ENCODE results near the gene ZNF493. TPM values are rescaled to one million over a fixed set of nuclear protein-coding genes. Genes with fewer than 3 reads are reported as not detected.

ZNF493 gene
- total and polyA plus RNA-seq, 4 donors = 3.5 to 147 (median 15.2) TPM

- ATAC-seq (ENCODE audit: insufficient read depth, low FRiP score) (no peak), DNase-seq (peak in 2 of 3 donors; percentile 66 to 83)
- 48 to 72% methylated on average over 4 of the region's 4 CpGs for WGBS, 2 donors
- H3K9me3 ChIP-seq (ENCODE audit: control insufficient read depth in 4 of 4, insufficient read depth in 3 of 4, low read length in 3 of 4) = peaks cover 0 to 16% (median 1%) of the 10 kb centered on the region in 4 donors
- H3K4me1 ChIP-seq (ENCODE audit: control insufficient read depth in 5 of 5, insufficient read depth in 5 of 5, low read length in 5 of 5) = peaks cover 0 to 14% (median 0%) of the 10 kb centered on the region in 5 donors
- peak overlapping the region in 1 of 2 donors; percentile 76 for H3K9ac ChIP-seq (ENCODE audit: insufficient read depth in 1 of 2, low read length in 2 of 2)
- no peaks in the 10 kb centered on the region for H3K27me3 ChIP-seq (ENCODE audit: control insufficient read depth in 3 of 3, insufficient read depth in 3 of 3, low read length in 2 of 3)
- no peak for TF ChIP-seq CTCF (IDR thresholded peaks at IDR 0.05; ENCODE audit: control extremely low read depth, extremely low read depth)
- H3K4me3 ChIP-seq = no peak overlapping the region
- no peak overlapping the region for H3K27ac ChIP-seq (ENCODE audit: low read depth in 1 of 2, low read length in 1 of 2)
- H3K36me3 ChIP-seq (ENCODE audit: control insufficient read depth in 4 of 4, insufficient read depth in 4 of 4, low read length in 4 of 4) = no peaks in the 10 kb centered on the region
Measured at GRCh38 chr19:21439201-21439751, 42.3 kb downstream of the ZNF493 start.

GRCh38 chr19:21440321-21440720 is 43.4 kb downstream of the ZNF493 start:
- ATAC-seq (ENCODE audit: insufficient read depth, low FRiP score) = no peak
- Histone ChIP-seq H3K9me3 (ENCODE audit: control insufficient read depth in 4 of 4, insufficient read depth in 3 of 4, low read length in 3 of 4) (peaks cover 0 to 16% (median 0%) of the 10 kb centered on the region in 4 donors), H3K27ac (ENCODE audit: low read depth in 1 of 2, low read length in 1 of 2) (no peak overlapping the region), H3K4me3 (no peak overlapping the region), H3K9ac (ENCODE audit: insufficient read depth in 1 of 2, low read length in 2 of 2) (no peak overlapping the region), H3K36me3 (ENCODE audit: control insufficient read depth in 4 of 4, insufficient read depth in 4 of 4, low read length in 4 of 4) (no peaks in the 10 kb centered on the region), H3K4me1 (ENCODE audit: control insufficient read depth in 5 of 5, insufficient read depth in 5 of 5, low read length in 5 of 5) (peaks cover 0 to 14% (median 0%) of the 10 kb centered on the region in 5 donors), H3K27me3 (ENCODE audit: control insufficient read depth in 3 of 3, insufficient read depth in 3 of 3, low read length in 2 of 3) (no peaks in the 10 kb centered on the region)
- WGBS, 2 donors = 92 to 93% methylated on average over 16 of the region's 16 CpGs
- no peak for TF ChIP-seq CTCF (IDR thresholded peaks at IDR 0.05; ENCODE audit: control extremely low read depth, extremely low read depth)
- no peak for DNase-seq

- TF ChIP-seq CTCF (IDR thresholded peaks at IDR 0.05; ENCODE audit: control extremely low read depth, extremely low read depth) = no peak
- ATAC-seq (ENCODE audit: insufficient read depth, low FRiP score) (no peak), DNase-seq (no peak)
- peaks cover 2 to 11% (median 4%) of the 10 kb centered on the region in 4 donors for H3K9me3 ChIP-seq (ENCODE audit: control insufficient read depth in 4 of 4, insufficient read depth in 3 of 4, low read length in 3 of 4)
- H3K4me1 ChIP-seq (ENCODE audit: control insufficient read depth in 5 of 5, insufficient read depth in 5 of 5, low read length in 5 of 5) = no peaks in the 10 kb centered on the region
- H3K27me3 ChIP-seq (ENCODE audit: control insufficient read depth in 3 of 3, insufficient read depth in 3 of 3, low read length in 2 of 3) = no peaks in the 10 kb centered on the region
- H3K36me3 ChIP-seq (ENCODE audit: control insufficient read depth in 4 of 4, insufficient read depth in 4 of 4, low read length in 4 of 4) = peaks cover 0 to 14% (median 4%) of the 10 kb centered on the region in 4 donors
- H3K4me3 ChIP-seq = no peak overlapping the region
- H3K9ac ChIP-seq (ENCODE audit: insufficient read depth in 1 of 2, low read length in 2 of 2) = no peak overlapping the region
- 65 to 69% methylated on average over 3 of the region's 3 CpGs for WGBS, 2 donors
- no peak overlapping the region for H3K27ac ChIP-seq (ENCODE audit: low read depth in 1 of 2, low read length in 1 of 2)
Measured at GRCh38 chr19:21451187-21451586, 54.3 kb downstream of the ZNF493 start.

GRCh38 chr19:21454901-21455300 is 58.0 kb downstream of the ZNF493 start:
- Histone ChIP-seq H3K27me3 (ENCODE audit: control insufficient read depth in 3 of 3, insufficient read depth in 3 of 3, low read length in 2 of 3) (no peaks in the 10 kb centered on the region), H3K27ac (ENCODE audit: low read depth in 1 of 2, low read length in 1 of 2) (no peak overlapping the region), H3K9me3 (ENCODE audit: control insufficient read depth in 4 of 4, insufficient read depth in 3 of 4, low read length in 3 of 4) (peaks cover 4 to 17% (median 4%) of the 10 kb centered on the region in 4 donors), H3K4me1 (ENCODE audit: control insufficient read depth in 5 of 5, insufficient read depth in 5 of 5, low read length in 5 of 5) (no peaks in the 10 kb centered on the region), H3K36me3 (ENCODE audit: control insufficient read depth in 4 of 4, insufficient read depth in 4 of 4, low read length in 4 of 4) (peaks cover 0 to 16% (median 4%) of the 10 kb centered on the region in 4 donors), H3K9ac (ENCODE audit: insufficient read depth in 1 of 2, low read length in 2 of 2) (no peak overlapping the region), H3K4me3 (no peak overlapping the region)
- DNase-seq = no peak
- WGBS, 2 donors = 94 to 97% methylated on average over 3 of the region's 3 CpGs
- TF ChIP-seq CTCF (IDR thresholded peaks at IDR 0.05; ENCODE audit: control extremely low read depth, extremely low read depth) = no peak
- ATAC-seq (ENCODE audit: insufficient read depth, low FRiP score) = no peak
